Osteoblast (primary cell): ENCODE measurements around the gene CREB5. TPM values are rescaled to one million over a fixed set of nuclear protein-coding genes. Genes with fewer than 3 reads are reported as not detected.
"Not testable (repeated sequence)": the region's sequence is repeated elsewhere in the genome, so short reads cannot be mapped to it uniquely, and the experiment has no call there.

ENCODE experiments used
- DNase-seq: peaks from one replicate; pipeline ENCODE4 v3.0.0; 2011; ENCODE audit warnings: low spot score, mixed read lengths; ENCODE audit not compliant: insufficient read length; ENCODE audit errors: missing footprints
- H2AFZ ChIP-seq: 2 replicates; pipeline ENCODE4 v1.6.0; 2011; ENCODE audit warnings: mild to moderate bottlenecking, low read length
- H3K27ac ChIP-seq: 2 replicates; pipeline ENCODE4 v1.5.1; 2011; ENCODE audit warnings: mild to moderate bottlenecking, low read depth, low read length, moderate library complexity
- H3K27me3 ChIP-seq: 2 replicates; pipeline ENCODE4 v1.6.0; 2012; ENCODE audit warnings: mild to moderate bottlenecking, control low read depth, inconsistent platforms, low read length, moderate library complexity; ENCODE audit not compliant: insufficient read depth
- H3K36me3 ChIP-seq: 2 replicates; pipeline ENCODE4 v1.5.1; 2011; ENCODE audit warnings: mild to moderate bottlenecking, low read length, control low read depth, moderate library complexity; ENCODE audit not compliant: insufficient read depth
- H3K4me1 ChIP-seq: 2 replicates; pipeline ENCODE4 v1.5.1; 2011; ENCODE audit warnings: mild to moderate bottlenecking, low read length, control low read depth, moderate library complexity; ENCODE audit not compliant: insufficient read depth
- H3K4me2 ChIP-seq: 2 replicates; pipeline ENCODE4 v1.6.0; 2011; ENCODE audit warnings: mild to moderate bottlenecking, low read length; ENCODE audit not compliant: insufficient read depth
- H3K4me3 ChIP-seq: fragments of 200-600 bp; sonication (generic); 3 replicates; pipeline ENCODE4 v1.5.1; 2012; ENCODE audit warnings: mild to moderate bottlenecking, low read length, inconsistent platforms; ENCODE audit not compliant: insufficient read depth
- H3K79me2 ChIP-seq: 2 replicates; pipeline ENCODE4 v1.6.0; 2012; ENCODE audit warnings: mild to moderate bottlenecking, low read length, control low read depth, inconsistent platforms; ENCODE audit not compliant: insufficient read depth
- H3K9me3 ChIP-seq: 2 replicates; pipeline ENCODE4 v1.5.1; 2011; ENCODE audit warnings: low read depth, low read length, control low read depth
- H4K20me1 ChIP-seq: 2 replicates; pipeline ENCODE4 v1.6.0; 2012; ENCODE audit warnings: mild to moderate bottlenecking, low read length, control low read depth; ENCODE audit not compliant: insufficient read depth
- total RNA-seq: library from RNA; depleted of rRNA; stranded (reverse); fragments of >200 nt; gene quantifications from 2 replicates; pipeline ENCODE4 v1.2.3, GENCODE V29; 2012
- TF ChIP-seq, protein P1 (sequence below): IDR thresholded peaks from 2 replicates; pipeline ENCODE4 v1.5.1; 2011; ENCODE audit warnings: mild to moderate bottlenecking, low read depth, low read length, moderate library complexity; ENCODE audit errors: extremely low read depth

The CREB5 gene
- total RNA-seq, 1 donor: 5.1 TPM

DNA sequence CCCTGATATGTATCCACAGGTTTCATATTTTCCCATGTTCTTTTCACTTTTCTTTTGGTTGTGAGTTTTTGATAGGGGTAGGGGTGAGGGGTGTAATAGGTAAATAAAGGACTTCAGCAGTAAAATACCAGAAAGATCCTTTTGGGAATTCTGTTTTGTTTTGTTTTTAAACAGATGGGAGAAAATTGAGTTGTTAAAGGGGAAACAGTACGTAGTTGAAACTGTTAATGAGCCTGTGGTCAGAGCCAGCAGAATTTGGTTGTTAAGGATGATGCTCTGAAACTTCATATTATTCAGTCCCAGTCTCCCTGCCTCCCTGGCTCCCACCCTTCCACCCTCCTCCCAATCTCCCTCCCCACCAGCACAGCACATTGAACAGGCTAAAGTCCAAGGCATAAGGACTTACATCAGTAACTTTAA, 195.9 kb downstream of the CREB5 start:
- DNase-seq: no peak
- no peaks in the 10 kb centered on the region for H3K79me2 ChIP-seq
- no peak overlapping the region for H3K4me2 ChIP-seq
- TF ChIP-seq, protein P1, sequence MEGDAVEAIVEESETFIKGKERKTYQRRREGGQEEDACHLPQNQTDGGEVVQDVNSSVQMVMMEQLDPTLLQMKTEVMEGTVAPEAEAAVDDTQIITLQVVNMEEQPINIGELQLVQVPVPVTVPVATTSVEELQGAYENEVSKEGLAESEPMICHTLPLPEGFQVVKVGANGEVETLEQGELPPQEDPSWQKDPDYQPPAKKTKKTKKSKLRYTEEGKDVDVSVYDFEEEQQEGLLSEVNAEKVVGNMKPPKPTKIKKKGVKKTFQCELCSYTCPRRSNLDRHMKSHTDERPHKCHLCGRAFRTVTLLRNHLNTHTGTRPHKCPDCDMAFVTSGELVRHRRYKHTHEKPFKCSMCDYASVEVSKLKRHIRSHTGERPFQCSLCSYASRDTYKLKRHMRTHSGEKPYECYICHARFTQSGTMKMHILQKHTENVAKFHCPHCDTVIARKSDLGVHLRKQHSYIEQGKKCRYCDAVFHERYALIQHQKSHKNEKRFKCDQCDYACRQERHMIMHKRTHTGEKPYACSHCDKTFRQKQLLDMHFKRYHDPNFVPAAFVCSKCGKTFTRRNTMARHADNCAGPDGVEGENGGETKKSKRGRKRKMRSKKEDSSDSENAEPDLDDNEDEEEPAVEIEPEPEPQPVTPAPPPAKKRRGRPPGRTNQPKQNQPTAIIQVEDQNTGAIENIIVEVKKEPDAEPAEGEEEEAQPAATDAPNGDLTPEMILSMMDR: no peak
- H3K36me3 ChIP-seq: no peaks in the 10 kb centered on the region
- no peak overlapping the region for H3K27ac ChIP-seq
- no peak overlapping the region for H3K4me3 ChIP-seq
- no peaks in the 10 kb centered on the region for H3K9me3 ChIP-seq
- no peak overlapping the region for H2AFZ ChIP-seq
- no peaks in the 10 kb centered on the region for H3K27me3 ChIP-seq
- H3K4me1 ChIP-seq: peaks cover 10% of the 10 kb centered on the region
- no peaks in the 10 kb centered on the region for H4K20me1 ChIP-seq

DNA sequence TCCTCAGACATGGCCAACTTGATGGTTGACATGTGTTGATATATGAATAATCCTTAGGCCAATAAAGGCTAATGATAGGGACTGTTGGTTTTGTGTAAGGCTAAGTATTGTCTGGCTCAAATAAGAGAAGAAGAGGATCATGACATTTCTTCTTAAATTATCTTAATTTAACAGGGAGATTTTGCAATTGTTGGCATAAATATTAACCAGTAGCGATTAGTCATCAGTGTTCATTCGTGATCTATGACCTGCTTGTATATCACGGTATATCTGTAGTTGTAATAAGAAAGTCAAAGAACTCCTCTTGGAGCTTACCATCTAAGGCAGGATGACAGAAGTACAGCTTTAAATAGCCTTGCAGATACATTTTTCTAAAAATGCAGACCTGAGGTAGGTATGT, 196.4 kb downstream of the CREB5 start:
- Histone ChIP-seq H3K4me1 (peaks cover 10% of the 10 kb centered on the region), H3K79me2 (no peaks in the 10 kb centered on the region), H2AFZ (no peak overlapping the region), H3K9me3 (no peaks in the 10 kb centered on the region), H3K4me3 (no peak overlapping the region), H3K4me2 (no peak overlapping the region), H4K20me1 (no peaks in the 10 kb centered on the region), H3K27ac (no peak overlapping the region), H3K36me3 (no peaks in the 10 kb centered on the region), H3K27me3 (no peaks in the 10 kb centered on the region)
- TF ChIP-seq, protein P1: no peak
- no peak for DNase-seq

DNA sequence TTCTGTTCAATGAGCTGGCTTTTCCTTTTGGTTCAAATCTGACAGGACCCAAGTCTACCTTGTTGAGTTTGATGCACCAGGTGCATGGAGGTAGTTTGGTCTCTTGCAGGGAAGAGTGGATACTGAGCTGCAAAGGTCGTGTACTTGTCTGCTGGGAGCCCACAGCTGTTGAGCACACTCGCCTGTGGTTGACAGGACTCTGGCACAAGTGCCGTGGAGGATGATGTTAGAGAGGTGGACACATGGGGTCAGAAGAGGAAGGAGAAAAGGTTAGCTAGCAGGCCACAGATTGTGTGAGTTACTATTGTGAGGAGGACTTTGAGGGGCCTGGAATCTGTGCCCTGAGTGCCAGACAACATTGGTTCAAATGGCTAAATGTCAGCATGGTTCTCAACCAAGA, 197.3 kb downstream of the CREB5 start:
- Histone ChIP-seq H3K27ac (no peak overlapping the region), H3K9me3 (no peaks in the 10 kb centered on the region), H3K36me3 (no peaks in the 10 kb centered on the region), H4K20me1 (no peaks in the 10 kb centered on the region), H3K4me2 (no peak overlapping the region), H3K27me3 (no peaks in the 10 kb centered on the region), H3K79me2 (no peaks in the 10 kb centered on the region), H3K4me1 (peaks cover 10% of the 10 kb centered on the region), H3K4me3 (no peak overlapping the region), H2AFZ (no peak overlapping the region)
- no peak for DNase-seq
- TF ChIP-seq, protein P1: no peak

DNA sequence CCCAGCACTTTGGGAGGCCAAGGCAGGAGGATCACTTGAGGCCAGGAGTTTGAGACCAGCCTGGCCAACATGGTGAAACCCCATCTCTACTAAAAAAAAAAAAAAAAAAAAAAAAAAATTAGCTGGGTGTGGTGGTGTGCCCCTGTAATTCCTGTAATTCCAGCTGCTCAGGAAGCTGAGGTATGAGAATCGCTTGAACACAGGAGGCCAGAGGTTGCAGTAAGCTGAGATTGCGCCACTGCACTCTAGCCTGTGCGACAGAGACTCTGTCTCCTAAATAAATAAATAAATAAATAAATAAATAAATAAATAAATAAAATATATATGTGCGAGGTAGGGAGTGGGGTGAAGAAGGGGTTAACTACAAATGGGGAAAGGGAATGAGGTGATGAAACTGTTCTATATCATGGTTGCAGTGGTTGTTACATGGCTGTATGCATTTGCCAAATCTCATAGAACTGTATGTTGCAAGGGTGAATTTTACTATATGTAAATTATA, 199.1 kb downstream of the CREB5 start:
- H3K4me2 ChIP-seq, H2AFZ ChIP-seq, H3K9me3 ChIP-seq, H3K79me2 ChIP-seq, H4K20me1 ChIP-seq, H3K4me1 ChIP-seq, H3K27me3 ChIP-seq, H3K36me3 ChIP-seq, H3K4me3 ChIP-seq, H3K27ac ChIP-seq, DNase-seq: not testable (repeated sequence)
